Activated CD4-positive, CD25-positive, alpha-beta regulatory T cell (primary cell): ENCODE measurements around the gene FGFR3.

Experiments used
- DNase-seq, 4 experiments: peaks; one replicate each; lab custom pipeline; 2025; lab: John Stamatoyannopoulos, UW

FGFR3 gene

GRCh38 chr4:1802720-1803522 is 9.8 kb downstream of the FGFR3 start:
- no peak for DNase-seq

DNA sequence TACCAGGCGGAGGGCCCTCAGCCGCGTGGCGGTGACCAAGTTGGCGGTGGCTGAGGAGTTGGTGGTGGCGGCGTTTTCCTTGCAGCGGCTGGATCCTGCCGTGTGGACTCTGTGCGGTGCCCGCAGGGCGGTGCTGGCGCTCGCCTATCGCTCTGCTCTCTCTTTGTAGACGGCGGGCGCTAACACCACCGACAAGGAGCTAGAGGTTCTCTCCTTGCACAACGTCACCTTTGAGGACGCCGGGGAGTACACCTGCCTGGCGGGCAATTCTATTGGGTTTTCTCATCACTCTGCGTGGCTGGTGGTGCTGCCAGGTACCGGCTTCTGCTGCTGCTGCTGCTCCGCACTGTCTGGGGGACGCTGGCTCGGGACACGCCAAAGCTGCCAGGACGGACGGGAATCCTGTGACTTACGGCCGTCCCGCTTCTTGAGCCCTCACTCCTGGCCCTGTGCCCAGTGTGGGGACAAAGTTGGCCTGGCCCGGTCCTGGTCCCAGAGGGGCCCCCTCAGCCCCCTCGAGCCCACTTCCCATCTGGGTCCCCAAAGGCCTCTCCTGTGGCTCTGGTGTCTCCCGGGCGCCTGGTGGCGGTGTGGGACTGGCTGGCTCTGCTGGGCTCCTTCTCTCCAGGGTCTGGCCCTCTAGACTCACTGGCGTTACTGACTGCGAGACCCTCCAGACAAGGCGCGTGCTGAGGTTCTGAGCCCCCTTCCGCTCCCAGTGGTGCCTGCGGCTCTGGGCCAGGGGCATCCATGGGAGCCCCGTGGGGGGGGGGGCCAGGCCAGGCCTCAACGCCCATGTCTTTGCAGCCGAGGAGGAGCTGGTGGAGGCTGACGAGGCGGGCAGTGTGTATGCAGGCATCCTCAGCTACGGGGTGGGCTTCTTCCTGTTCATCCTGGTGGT is 10.7 kb downstream of the FGFR3 start:
- DNase-seq: no peak

DNA sequence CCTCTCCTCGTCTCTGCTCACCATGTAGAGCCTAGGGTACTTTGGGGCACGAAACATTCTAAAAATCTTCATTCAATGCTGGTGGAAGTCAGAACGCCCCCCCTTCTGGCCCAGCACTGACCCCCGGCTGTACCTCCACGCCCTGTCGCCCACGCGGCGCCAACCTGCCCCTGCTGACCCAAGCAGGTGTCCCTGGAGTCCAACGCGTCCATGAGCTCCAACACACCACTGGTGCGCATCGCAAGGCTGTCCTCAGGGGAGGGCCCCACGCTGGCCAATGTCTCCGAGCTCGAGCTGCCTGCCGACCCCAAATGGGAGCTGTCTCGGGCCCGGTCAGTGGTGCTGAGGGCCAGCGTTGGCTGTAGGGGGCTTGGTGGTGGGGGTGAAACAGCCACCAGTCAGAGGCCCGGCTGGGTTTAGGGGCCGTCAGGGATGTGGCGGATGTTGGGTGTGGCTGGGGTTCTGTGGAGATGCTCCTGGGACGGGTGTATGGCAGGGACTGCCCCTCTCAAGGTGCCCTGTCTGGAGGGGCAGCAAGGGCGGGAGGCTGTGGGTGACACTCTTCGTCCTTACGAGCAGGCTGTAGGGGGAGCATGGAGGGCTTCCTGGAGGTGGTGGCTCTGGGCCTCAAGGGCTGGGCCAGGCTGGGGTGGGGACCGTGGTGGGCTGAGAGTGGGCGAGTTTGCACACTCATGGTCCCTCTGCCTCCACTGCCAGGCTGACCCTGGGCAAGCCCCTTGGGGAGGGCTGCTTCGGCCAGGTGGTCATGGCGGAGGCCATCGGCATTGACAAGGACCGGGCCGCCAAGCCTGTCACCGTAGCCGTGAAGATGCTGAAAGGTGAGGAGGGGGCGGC is 11.8 kb downstream of the FGFR3 start:
- no peak for DNase-seq

DNA sequence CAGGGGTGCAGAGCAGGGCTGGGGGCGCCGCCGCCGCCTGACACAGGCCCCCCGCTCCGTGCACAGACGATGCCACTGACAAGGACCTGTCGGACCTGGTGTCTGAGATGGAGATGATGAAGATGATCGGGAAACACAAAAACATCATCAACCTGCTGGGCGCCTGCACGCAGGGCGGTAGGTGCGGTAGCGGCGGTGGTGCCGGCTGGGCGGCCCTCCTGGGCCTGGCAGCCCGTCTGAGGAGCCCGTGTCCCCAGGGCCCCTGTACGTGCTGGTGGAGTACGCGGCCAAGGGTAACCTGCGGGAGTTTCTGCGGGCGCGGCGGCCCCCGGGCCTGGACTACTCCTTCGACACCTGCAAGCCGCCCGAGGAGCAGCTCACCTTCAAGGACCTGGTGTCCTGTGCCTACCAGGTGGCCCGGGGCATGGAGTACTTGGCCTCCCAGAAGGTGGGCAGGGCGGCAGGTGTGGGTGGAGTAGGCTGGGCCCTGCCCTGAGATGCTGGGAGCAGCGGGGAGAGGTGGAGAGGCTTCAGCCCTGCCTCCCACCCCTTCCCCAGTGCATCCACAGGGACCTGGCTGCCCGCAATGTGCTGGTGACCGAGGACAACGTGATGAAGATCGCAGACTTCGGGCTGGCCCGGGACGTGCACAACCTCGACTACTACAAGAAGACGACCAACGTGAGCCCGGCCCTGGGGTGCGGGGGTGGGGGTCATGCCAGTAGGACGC is 12.6 kb downstream of the FGFR3 start:
- no peak for DNase-seq

GRCh38 chr4:1806223-1806564 is 13.1 kb downstream of the FGFR3 start:
- DNase-seq: no peak

DNA sequence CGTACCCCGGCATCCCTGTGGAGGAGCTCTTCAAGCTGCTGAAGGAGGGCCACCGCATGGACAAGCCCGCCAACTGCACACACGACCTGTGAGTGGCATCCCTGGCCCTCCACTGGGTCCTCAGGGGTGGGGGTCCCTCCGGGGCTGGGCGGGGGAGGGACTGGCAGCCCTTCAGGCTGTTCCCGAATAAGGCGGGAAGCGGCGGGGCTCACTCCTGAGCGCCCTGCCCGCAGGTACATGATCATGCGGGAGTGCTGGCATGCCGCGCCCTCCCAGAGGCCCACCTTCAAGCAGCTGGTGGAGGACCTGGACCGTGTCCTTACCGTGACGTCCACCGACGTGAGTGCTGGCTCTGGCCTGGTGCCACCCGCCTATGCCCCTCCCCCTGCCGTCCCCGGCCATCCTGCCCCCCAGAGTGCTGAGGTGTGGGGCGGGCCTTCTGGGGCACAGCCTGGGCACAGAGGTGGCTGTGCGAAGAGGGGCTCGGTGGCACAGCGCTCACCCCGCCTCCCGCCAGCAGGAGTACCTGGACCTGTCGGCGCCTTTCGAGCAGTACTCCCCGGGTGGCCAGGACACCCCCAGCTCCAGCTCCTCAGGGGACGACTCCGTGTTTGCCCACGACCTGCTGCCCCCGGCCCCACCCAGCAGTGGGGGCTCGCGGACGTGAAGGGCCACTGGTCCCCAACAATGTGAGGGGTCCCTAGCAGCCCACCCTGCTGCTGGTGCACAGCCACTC is 13.7 kb downstream of the FGFR3 start:
- DNase-seq: no peak

DNA sequence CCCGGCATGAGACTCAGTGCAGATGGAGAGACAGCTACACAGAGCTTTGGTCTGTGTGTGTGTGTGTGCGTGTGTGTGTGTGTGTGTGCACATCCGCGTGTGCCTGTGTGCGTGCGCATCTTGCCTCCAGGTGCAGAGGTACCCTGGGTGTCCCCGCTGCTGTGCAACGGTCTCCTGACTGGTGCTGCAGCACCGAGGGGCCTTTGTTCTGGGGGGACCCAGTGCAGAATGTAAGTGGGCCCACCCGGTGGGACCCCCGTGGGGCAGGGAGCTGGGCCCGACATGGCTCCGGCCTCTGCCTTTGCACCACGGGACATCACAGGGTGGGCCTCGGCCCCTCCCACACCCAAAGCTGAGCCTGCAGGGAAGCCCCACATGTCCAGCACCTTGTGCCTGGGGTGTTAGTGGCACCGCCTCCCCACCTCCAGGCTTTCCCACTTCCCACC is 14.3 kb downstream of the FGFR3 start:
- DNase-seq: no peak

- DNase-seq: no peak
Observed at GRCh38 chr4:1808396-1808795, 15.3 kb downstream of the FGFR3 start.

- no peak for DNase-seq
Observed at GRCh38 chr4:1808851-1809753, 16.0 kb downstream of the FGFR3 start.

GRCh38 chr4:1809754-1810502 is 16.8 kb downstream of the FGFR3 start:
- peak; percentile 28 to 46 (median 40) for DNase-seq

DNA sequence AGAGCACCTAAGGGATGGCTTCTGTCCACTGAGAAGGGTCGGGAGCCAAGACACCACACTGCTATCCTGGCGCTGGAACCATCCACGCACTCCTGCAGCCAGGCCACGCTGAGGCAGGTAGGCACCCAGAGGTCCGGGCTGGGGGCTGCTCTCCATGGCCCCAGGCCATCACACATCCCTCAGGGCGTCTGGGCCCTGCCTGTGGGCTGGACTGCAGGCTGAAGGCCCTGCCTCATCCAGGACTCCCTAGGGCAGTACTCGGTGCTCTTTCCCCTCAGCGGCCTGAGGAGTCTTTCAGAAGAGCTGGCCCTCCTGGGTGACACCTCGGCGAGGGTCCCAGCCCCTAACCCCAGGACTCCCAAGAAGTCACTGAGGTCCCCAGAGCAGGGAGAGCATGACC is 17.7 kb downstream of the FGFR3 start:
- DNase-seq: no peak

DNA sequence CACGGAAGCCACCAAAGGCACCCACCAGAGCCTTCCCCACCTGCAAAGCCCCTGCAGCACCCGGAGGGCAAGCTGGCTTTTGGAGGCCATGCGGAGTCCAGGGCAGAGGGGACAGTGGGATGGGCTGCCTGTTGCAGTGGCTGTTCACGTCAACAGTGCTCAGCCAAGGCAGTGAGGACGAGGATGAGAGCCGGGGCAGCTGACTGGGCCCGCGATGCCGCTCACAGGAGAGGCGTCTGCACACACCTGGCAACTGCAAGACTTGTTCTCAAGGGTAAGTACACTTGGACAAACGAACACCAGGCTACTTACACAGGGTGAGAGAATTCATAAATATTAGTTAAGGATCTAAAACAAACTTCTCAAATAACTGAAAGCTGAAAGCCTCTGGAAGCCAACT is 19.6 kb downstream of the FGFR3 start:
- DNase-seq: no peak

GRCh38 chr4:1813231-1813630 is 20.1 kb downstream of the FGFR3 start:
- no peak for DNase-seq

- DNase-seq: no peak
Observed at GRCh38 chr4:1813915-1814314, 20.8 kb downstream of the FGFR3 start.

DNA sequence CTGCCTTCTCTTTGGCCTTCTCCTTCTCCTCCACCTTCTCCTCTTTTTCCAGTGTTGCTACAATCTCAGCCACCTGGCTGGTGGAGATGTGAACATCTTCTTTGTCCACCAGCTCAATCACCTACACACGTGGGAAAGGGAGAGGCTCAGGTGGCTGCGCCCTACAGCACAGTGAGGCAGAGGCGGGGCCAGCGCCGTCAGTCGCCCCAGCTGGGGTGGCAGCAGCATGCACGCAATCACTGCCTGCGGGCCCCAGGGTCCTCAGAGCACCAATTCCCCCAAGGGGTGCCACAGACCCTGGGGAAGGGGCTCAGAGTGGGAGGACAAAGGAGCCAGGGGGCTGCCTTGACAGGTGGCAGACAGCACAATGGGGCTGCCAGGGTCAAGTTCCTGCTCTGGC is 21.4 kb downstream of the FGFR3 start:
- DNase-seq: no peak

GRCh38 chr4:1815096-1815996 is 22.3 kb downstream of the FGFR3 start:
- no peak for DNase-seq

DNA sequence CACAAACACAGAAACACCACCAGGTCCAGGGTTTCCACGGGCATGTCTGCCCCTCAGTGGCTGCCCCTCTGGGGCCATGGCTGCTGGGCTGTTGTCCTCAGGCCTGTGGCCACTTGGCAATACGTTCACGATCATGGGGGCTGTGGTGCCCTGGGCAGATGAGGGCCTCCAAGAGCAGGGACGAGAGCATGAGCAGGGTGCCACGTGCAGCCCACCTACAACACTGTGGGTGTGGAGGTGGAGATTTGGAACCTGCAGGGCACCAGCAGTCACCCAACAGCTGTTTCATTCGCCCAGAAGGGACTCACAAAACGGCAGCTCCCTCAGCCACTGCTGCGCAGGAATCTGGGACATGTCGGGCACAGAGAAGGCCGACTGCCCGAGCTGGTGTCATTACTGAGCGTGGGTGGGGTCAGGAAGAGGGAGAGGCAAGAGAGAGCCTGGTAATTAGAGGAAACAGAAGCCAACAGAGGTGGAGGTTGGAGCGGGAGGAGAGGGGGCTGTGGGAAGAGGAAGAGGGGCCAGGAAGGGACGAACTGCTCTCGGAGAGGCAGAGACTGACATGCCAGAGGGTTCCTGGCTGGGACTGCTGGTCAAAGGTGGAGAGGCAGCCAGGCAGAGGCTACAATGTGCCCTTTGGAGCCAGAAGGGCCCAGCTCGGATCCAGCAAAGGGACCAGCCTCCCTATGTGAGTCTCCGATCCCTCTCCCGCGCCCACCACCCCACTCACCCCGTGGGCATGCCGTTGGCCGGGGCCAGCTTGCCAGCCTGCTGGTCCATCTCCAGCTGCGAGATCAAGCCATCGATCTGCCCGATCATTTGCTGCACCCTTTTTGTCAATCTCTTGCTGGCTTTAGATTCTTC is 23.1 kb downstream of the FGFR3 start:
- DNase-seq: no peak
